Measurements from ENCODE around the gene ANKRD20A1.
A peak's percentile ranks its signal among the peaks of the same experiment; 100 is the strongest.
"Not testable (repeated sequence)": the region's sequence is repeated elsewhere in the genome, so short reads cannot be mapped to it uniquely, and the experiment has no call there.

The ANKRD20A1 gene

GRCh38 chr9:67858871-67859270 lies at the start of gene ANKRD20A1:
ANKRD20A1 (plus strand) TSS chr9:67858931; CDS start chr9:67859427, 496 bp downstream.
- not testable (repeated sequence) for DNase-seq

- peak in 1 of 2 donors; percentile 4 for DNase-seq
Measured at GRCh38 chr9:67832088-67832487, 26.6 kb upstream of the ANKRD20A1 start.

All from stimulated activated CD4-positive, alpha-beta T cell treated with anti-CD3 and anti-CD28 coated beads, Interleukin-2, amount 100 ng/mL, for 24 hours (primary cell).